ENCODE data around the gene DMP1.

DNA sequence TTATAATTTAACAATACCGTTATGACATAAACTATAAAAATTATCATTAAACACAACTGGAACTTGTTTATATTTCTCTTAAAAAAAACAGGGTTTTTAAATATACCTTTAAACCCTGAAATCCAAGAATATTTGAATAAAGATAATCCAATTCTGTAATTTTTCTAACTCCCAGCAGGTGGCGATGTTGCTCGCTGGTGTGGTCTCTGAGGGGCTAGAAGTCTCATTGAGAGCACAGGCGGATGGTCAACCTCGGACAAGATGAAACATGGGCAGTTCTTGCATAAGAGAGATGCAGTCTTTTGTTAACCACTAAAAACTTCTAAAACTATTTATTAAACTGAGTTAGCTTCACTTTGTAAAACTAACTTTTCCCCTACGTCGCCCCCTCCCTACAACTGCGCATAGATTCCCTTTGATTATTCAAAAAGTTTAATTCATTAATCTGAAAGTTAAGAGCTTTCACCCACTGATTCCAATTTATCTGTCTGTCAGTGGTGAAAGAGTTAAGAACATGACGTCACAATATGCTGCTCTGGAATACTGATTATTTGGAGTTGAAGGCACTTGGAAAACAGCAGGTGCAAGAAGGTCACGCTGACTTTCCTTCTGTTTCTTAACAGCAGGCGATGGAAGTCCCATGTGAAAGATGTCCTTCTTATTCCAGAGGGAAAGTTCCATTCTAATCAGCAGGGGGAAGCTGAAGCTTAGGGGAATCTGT, 29.5 kb downstream of the DMP1 start:
- TF ChIP-seq, protein P1, sequence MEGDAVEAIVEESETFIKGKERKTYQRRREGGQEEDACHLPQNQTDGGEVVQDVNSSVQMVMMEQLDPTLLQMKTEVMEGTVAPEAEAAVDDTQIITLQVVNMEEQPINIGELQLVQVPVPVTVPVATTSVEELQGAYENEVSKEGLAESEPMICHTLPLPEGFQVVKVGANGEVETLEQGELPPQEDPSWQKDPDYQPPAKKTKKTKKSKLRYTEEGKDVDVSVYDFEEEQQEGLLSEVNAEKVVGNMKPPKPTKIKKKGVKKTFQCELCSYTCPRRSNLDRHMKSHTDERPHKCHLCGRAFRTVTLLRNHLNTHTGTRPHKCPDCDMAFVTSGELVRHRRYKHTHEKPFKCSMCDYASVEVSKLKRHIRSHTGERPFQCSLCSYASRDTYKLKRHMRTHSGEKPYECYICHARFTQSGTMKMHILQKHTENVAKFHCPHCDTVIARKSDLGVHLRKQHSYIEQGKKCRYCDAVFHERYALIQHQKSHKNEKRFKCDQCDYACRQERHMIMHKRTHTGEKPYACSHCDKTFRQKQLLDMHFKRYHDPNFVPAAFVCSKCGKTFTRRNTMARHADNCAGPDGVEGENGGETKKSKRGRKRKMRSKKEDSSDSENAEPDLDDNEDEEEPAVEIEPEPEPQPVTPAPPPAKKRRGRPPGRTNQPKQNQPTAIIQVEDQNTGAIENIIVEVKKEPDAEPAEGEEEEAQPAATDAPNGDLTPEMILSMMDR (IDR thresholded peaks at IDR 0.05) = peak; percentile 66 to 85 (median 75)
- TF ChIP-seq POLR2A (IDR thresholded peaks at IDR 0.05) = no peak

Measured in testis (tissue), 2 donors.